Measurements from ENCODE around the gene TPD52L3. TPM values are rescaled to one million over a fixed set of nuclear protein-coding genes. Genes with fewer than 3 reads are reported as not detected.

Gene TPD52L3
- not detected for total RNA-seq

DNA sequence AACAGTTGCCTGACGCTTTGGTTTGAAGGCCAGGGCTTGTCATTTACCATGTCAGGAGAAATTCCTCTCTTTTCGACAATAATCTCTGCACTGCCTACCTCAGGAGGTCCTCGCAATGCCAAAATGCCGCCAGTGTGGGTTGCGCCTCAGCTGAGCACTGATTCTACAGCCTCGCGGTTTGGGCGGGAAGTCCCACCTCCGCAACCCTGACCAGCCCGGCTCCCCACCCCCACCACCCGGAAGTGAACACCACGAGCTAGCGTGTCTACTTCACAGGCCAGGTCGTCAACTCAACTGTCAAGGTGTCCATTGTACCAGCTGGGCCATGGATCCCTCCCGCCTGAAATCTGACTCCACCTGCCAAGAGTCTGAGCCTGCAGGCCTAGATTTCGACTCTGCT, at the start of gene TPD52L3:
TSS of gene TPD52L3 (plus strand) at position 273 of the 400 bp plus-strand sequence. CDS start 221 bp downstream, outside the sequence.
- TF ChIP-seq POLR2A (IDR thresholded peaks at IDR 0.05), result no peak
- TF ChIP-seq, protein P1, sequence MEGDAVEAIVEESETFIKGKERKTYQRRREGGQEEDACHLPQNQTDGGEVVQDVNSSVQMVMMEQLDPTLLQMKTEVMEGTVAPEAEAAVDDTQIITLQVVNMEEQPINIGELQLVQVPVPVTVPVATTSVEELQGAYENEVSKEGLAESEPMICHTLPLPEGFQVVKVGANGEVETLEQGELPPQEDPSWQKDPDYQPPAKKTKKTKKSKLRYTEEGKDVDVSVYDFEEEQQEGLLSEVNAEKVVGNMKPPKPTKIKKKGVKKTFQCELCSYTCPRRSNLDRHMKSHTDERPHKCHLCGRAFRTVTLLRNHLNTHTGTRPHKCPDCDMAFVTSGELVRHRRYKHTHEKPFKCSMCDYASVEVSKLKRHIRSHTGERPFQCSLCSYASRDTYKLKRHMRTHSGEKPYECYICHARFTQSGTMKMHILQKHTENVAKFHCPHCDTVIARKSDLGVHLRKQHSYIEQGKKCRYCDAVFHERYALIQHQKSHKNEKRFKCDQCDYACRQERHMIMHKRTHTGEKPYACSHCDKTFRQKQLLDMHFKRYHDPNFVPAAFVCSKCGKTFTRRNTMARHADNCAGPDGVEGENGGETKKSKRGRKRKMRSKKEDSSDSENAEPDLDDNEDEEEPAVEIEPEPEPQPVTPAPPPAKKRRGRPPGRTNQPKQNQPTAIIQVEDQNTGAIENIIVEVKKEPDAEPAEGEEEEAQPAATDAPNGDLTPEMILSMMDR (IDR thresholded peaks at IDR 0.05 in 4 of 5, conservative IDR thresholded peaks at IDR 0.05 in 1 of 5), result no peak
- no peaks in the 10 kb centered on the region for H3K4me1 ChIP-seq

DNA sequence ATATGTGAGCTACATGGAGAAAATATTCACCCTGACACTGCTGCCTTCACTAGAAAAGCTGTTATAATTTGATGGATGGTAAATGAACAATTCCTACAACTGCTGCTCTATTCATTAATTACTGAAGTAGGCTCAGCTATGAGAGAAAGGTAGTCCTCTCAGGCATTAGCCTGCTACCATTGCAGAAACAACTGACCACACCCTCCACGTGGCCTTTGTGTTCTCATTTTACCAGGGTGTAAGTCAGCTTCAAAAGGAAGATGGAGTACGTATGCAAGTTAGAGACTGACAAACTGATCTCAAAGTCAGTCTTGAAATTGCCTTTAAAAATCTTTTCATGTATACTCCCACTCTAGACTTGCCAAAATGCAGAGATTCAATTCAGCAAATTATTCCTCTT, 26.3 kb upstream of the TPD52L3 start:
- H3K36me3 ChIP-seq, result no peaks in the 10 kb centered on the region
- no peak overlapping the region for H3K27ac ChIP-seq
- H3K27me3 ChIP-seq, result no peaks in the 10 kb centered on the region
- in situ Hi-C loops (cut with MboI; ENCODE audit: low sequenced_read_pairs in 4 of 4) (loop anchor here (10.0 to 25.0 kb wide), 5 partner anchors 107 to 415 kb away; partner anchors contain the start of gene MLANA (in 2 of the 4)), intact Hi-C loops (cut with DNase I; ENCODE audit: low total_unique reads) (no loop called here)
- ATAC-seq, result no peak
- TF ChIP-seq, protein P1 (IDR thresholded peaks at IDR 0.05 in 4 of 5, conservative IDR thresholded peaks at IDR 0.05 in 1 of 5), result no peak
- TF ChIP-seq POLR2A (IDR thresholded peaks at IDR 0.05), result no peak
- no peak for DNase-seq
- H3K9me3 ChIP-seq, result no peaks in the 10 kb centered on the region
- no peak overlapping the region for H3K4me3 ChIP-seq
- no peaks in the 10 kb centered on the region for H3K4me1 ChIP-seq

More for the DNA sequence above, at the start of gene TPD52L3:
- H3K4me3 ChIP-seq, result no peak within 1 kb of the TSS
- in situ Hi-C loops (cut with MboI; ENCODE audit: low sequenced_read_pairs in 4 of 4) (no loop called here), intact Hi-C loops (cut with DNase I; ENCODE audit: low total_unique reads) (no loop called here)
- DNase-seq, result no peak
- no peaks in the 10 kb centered on the region for H3K9me3 ChIP-seq
- H3K27me3 ChIP-seq, result no peaks in the 10 kb centered on the region
- H3K27ac ChIP-seq, result no peak within 1 kb of the TSS
- H3K36me3 ChIP-seq, result no peaks in the 10 kb centered on the region
- ATAC-seq, result no peak

DNA sequence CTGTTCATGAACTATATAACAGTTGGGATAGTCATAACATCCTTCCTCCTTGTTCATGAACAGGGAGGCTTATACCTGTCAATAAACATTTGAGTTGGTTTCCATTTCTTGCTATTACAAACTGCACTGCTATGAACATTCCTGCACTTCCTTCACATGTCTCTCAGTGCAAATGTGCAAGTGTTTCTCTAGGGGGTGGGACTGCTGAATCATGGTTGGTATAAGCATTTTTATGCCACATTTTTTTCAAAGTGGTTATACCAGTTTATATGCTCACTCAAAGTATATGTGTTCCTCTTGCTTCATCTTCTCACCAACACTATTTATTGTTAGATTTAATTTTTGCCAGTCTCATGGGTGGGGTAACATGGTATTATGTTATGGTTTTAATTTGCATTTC, 25.8 kb upstream of the TPD52L3 start:
- DNase-seq (no peak), ATAC-seq (no peak)
- Histone ChIP-seq H3K9me3 (no peaks in the 10 kb centered on the region), H3K4me3 (no peak overlapping the region), H3K27ac (no peak overlapping the region), H3K27me3 (no peaks in the 10 kb centered on the region), H3K36me3 (no peaks in the 10 kb centered on the region), H3K4me1 (no peaks in the 10 kb centered on the region)
- TF ChIP-seq, protein P1 (IDR thresholded peaks at IDR 0.05 in 4 of 5, conservative IDR thresholded peaks at IDR 0.05 in 1 of 5), result no peak
- TF ChIP-seq POLR2A (IDR thresholded peaks at IDR 0.05), result no peak
- in situ Hi-C loops (cut with MboI; ENCODE audit: low sequenced_read_pairs in 4 of 4), result loop anchor here (10.0 to 25.0 kb wide), 5 partner anchors 108 to 415 kb away; partner anchors contain the start of gene MLANA (in 2 of the 4)
- intact Hi-C loops (cut with DNase I; ENCODE audit: low total_unique reads), result no loop called here

DNA sequence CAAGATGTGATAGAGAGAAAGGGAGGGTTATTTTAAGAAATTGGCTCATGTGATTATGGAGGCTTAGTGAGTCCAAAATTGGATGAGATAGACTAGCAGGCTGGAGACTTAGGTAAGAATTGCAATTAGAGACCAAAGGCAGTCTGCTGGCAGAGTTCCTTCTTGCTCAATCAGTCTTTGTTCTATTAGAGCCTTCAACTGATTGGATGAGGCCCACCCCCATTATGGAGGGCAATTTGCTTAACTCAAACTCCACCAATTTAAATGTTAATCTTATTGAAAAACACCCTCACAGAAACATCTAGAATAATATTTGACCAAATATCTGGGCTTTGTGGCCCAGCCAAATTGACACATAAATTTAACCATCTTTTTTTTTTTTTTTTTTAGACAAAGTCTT, 23.9 kb upstream of the TPD52L3 start:
- intact Hi-C loops (cut with DNase I; ENCODE audit: low total_unique reads) (no loop called here), in situ Hi-C loops (cut with MboI; ENCODE audit: low sequenced_read_pairs in 4 of 4) (loop anchor here (10.0 to 25.0 kb wide), 5 partner anchors 109 to 417 kb away; partner anchors contain the start of gene MLANA (in 2 of the 4))
- TF ChIP-seq POLR2A (IDR thresholded peaks at IDR 0.05), result no peak
- TF ChIP-seq, protein P1 (IDR thresholded peaks at IDR 0.05 in 4 of 5, conservative IDR thresholded peaks at IDR 0.05 in 1 of 5), result no peak

More for the DNA sequence above, 23.9 kb upstream of the TPD52L3 start:
- Histone ChIP-seq H3K4me1 (no peaks in the 10 kb centered on the region), H3K27me3 (no peaks in the 10 kb centered on the region), H3K9me3 (no peaks in the 10 kb centered on the region), H3K4me3 (no peak overlapping the region), H3K27ac (no peak overlapping the region), H3K36me3 (no peaks in the 10 kb centered on the region)
- no peak for ATAC-seq
- no peak for DNase-seq
